SKM-1 (cell line): ENCODE results near the gene SH2B3.
"Not testable (repeated sequence)": the region's sequence is repeated elsewhere in the genome, so short reads cannot be mapped to it uniquely, and the experiment has no call there.

Experiments
- DNase-seq: peaks from one replicate; lab custom pipeline; 2025; ENCODE audit not compliant: unreplicated experiment; lab: John Stamatoyannopoulos, UW

The SH2B3 gene

DNA sequence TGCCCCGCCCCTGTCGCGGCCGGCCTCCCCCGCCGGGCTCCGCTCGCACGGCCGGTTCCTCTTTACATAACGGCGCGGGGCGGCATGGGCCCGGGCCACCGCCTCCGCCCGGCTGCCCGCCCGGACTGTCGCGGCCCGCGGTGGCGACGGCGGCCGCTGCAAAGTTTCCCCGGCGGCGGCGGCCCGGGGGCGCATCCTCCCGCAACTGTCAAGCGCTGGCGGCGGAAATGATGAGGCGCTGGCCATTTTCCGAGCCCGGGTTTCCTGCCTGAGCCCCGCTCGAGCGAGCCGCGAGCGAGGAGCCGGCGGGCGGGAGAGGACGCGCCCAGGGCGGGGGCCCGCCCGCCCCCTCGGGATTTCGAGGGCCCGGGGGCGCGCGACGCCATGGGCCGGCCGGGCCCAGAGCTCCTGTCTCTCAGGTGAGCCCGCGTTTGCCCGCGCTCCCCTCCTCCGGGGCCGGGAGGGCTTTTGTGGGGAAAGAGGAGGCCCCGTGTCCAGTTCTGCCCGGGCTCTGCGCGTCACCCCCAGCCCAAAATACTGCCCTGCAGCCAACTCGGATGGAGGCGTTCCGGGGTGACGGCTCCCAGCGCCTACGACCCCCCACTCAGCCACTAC lies at the start of gene SH2B3:
Gene SH2B3 (plus strand): TSS at position 65 of the 615 bp plus-strand sequence. CDS start 12,223 bp downstream, outside the sequence.
- no peak for DNase-seq

DNA sequence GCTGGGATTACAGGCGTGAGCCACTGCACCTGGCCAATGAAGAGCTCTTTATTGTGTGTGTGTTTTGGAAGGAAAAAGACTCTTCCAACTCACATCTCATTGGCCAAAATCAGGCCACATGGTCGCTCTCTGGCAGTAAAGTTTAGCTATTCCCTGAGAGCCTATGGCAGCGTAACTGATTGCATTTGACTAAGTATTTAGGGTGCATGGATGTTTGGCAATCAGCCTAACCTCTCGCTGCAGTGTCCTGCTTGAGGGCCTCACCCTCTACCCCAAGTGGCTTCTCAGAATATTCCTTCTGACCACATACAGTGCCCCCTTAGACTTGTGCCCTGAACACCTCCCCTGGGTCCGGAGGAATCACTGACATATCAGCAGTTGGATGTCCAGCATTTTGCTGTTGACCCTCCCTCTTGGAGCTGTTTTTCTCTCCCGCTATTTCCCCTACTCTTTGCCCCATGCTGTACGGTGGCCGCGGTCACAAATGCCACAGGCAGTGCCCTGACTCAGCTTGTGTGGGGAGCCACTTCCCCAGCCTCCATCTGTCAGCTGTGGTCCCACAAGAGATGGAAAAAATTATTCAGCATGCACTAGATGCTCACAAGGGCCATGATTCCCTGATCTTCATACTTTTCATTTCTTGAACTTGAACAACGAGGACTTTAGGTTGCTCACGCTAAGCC lies 46.4 kb upstream of the SH2B3 start:
- DNase-seq, result no peak

- DNase-seq, result no peak
These were observed 45.8 kb upstream of the SH2B3 start for GRCh38 chr12:111359914-111360276.

DNA sequence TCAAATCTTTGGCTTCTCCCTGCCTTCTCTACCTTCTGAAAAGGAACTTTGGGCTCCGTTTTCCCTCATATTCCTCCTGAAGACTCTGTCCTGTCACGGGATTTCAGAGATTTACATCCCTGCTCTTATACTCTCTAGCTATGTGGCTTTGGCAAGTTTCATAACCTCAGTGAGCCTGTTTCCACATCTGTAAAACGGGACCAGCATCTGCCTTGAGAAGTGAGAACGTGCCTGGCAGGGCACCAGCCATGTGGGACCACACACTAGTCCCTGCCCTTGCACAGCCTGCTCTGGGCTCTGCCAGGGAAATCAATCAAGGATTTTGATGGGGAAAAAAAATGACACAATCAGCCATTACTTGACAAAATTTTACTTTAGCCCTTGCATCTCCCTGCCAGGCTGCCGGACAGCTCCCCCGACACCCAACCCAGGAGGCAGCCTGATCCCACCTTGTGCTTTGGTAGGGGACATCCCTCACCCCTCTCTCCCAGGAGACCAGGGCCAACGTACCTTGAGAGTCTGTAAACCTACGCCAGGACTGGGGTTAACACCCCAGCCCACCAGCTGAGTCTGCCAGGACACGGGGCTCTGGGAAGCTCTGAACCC lies 45.3 kb upstream of the SH2B3 start:
- no peak for DNase-seq

- DNase-seq, result no peak
These were observed 44.5 kb upstream of the SH2B3 start for GRCh38 chr12:111361073-111361716.

- DNase-seq, result no peak
These were observed 43.8 kb upstream of the SH2B3 start for GRCh38 chr12:111361717-111362576.

GRCh38 chr12:111362687-111363475 lies 42.8 kb upstream of the SH2B3 start:
- no peak for DNase-seq

GRCh38 chr12:111363578-111363977 lies 42.1 kb upstream of the SH2B3 start:
- DNase-seq, result no peak

DNA sequence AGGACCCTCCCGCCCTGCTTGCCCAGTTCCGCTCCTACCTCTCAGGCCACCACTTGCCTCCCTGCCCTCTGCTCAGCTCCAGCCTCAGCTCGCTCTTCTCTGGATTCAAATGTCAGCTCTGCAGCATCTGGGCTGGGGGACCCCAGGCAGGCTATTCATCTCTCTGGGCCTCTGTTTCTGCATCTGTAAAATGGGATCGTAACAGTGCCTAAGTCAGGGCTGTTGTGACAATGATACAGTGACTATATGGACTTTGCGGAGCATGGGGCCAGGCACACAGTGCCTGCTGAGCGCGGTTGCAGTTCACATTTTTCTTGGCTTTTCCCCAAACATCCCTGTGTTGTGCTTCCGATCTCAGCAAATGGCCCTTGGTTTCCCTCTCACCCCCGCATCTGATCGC lies 39.6 kb upstream of the SH2B3 start:
- no peak for DNase-seq

DNA sequence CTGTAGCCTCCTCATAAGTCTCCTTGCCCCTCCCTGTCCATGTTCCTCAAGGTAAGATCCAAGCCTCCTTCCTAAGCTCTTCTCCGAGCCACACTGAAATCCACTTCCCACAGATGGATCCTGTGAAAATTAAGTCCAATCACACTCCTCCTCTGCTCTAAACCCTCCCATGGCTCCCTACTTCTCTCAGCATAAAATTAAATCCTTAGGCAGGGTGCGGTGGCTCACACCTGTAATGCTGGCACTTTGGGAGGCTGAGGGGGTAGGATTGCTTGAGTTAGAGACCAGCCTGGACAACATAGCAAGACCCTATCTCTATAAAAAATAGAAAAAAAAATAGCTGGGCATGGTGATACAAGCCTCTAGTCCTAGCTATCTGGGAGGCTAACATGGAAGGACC lies 39.1 kb upstream of the SH2B3 start:
- no peak for DNase-seq

GRCh38 chr12:111367661-111368221 lies 38.0 kb upstream of the SH2B3 start:
- no peak for DNase-seq

DNA sequence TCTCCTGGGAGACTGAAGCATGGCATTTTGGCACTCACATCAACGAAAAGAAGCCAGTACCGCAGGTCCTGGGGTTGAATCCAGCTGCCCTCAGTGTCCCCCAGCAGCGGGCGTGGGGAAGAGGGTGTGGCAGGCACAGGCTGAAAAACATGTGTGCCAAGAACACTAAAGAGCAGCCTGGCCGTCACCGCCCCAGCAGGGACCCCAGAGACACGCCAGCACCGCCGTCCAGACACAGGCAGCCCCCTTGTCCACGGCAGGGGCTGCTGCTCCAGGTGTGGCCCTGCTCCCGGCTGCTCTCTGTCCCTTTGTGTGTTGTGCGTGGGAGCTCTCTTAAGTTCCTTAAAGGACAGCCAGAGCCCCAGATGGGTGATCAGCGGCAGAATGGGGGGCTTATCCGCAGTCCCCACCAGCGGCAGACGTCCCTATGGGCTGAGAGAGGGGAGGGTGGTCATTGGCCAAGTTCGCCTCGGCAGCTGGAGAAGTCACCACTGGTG lies 37.4 kb upstream of the SH2B3 start:
- no peak for DNase-seq

GRCh38 chr12:111368788-111369495 lies 36.8 kb upstream of the SH2B3 start, which contains the start of gene PHETA1:
TSS of gene PHETA1 (minus strand) at chr12:111369095. CDS start at chr12:111363427, 5,668 bp downstream.
- no peak for DNase-seq

GRCh38 chr12:111369496-111370220 lies 36.1 kb upstream of the SH2B3 start:
- DNase-seq, result no peak

- not testable (repeated sequence) for DNase-seq
These were observed 32.5 kb upstream of the SH2B3 start for GRCh38 chr12:111373231-111373630.

- no peak for DNase-seq
These were observed 28.3 kb upstream of the SH2B3 start for GRCh38 chr12:111377440-111377839.

GRCh38 chr12:111379942-111380554 lies 25.7 kb upstream of the SH2B3 start:
- no peak for DNase-seq

DNA sequence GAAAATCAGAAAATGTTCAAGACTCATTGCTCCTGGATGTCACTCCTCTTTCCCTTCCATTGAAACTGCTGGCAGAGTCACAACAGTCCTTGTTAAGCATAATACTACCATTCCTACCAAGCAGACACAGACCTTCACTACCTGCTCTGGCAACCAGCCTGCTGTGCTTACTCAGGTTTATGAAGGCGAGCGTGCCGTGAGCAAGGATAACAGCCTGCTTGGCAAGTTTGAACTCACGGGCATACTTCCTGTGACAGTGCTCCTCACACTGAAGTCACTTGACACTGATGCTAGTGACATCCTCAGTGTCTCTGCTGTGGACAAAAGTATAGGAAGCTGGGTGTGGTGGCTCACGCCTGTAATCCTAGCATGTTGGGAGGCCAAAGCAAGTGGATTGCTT lies 21.1 kb upstream of the SH2B3 start:
- no peak for DNase-seq
